WI38 (cell line): ENCODE measurements around the gene ZDHHC22.

Experiments
- H3K4me3 ChIP-seq: 2 replicates; pipeline ENCODE4 v1.5.1; 2011; ENCODE audit warnings: low read depth, mild to moderate bottlenecking, control low read depth, low read length
- TF ChIP-seq, protein P1 (sequence below): IDR thresholded peaks from 2 replicates; pipeline ENCODE4 v1.5.1; 2012; ENCODE audit warnings: low read depth, mild to moderate bottlenecking, control low read depth, low read length

Gene ZDHHC22

GRCh38 chr14:77157740-77158139, 16.1 kb upstream of the ZDHHC22 start:
- H3K4me3 ChIP-seq, result no peak overlapping the region
- TF ChIP-seq, protein P1, sequence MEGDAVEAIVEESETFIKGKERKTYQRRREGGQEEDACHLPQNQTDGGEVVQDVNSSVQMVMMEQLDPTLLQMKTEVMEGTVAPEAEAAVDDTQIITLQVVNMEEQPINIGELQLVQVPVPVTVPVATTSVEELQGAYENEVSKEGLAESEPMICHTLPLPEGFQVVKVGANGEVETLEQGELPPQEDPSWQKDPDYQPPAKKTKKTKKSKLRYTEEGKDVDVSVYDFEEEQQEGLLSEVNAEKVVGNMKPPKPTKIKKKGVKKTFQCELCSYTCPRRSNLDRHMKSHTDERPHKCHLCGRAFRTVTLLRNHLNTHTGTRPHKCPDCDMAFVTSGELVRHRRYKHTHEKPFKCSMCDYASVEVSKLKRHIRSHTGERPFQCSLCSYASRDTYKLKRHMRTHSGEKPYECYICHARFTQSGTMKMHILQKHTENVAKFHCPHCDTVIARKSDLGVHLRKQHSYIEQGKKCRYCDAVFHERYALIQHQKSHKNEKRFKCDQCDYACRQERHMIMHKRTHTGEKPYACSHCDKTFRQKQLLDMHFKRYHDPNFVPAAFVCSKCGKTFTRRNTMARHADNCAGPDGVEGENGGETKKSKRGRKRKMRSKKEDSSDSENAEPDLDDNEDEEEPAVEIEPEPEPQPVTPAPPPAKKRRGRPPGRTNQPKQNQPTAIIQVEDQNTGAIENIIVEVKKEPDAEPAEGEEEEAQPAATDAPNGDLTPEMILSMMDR, result no peak

GRCh38 chr14:77155083-77155482, 13.5 kb upstream of the ZDHHC22 start:
- TF ChIP-seq, protein P1, result no peak
- H3K4me3 ChIP-seq, result no peak overlapping the region

DNA sequence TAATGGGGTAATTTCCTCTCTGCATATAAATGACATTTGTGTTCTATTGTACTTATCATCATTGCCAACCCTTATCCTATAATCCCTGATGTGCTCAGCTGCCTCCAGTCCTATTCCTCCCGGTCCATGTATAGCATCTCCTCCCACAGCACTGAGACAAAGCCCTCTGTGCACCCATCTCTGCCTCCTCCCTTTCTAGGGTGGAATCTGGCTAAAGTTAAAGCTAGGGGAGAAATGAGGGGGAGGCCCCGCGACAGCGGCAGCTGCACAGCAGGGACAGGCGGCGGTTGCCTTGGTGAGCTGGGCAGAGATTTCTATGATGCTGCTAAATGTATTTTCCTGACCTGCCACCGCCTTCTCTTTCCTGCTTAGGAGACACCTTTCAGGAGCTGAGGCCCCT, 12.8 kb upstream of the ZDHHC22 start:
- no peak overlapping the region for H3K4me3 ChIP-seq
- TF ChIP-seq, protein P1, result no peak

GRCh38 chr14:77153802-77154201, 12.2 kb upstream of the ZDHHC22 start:
- H3K4me3 ChIP-seq, result no peak overlapping the region
- TF ChIP-seq, protein P1, result no peak

- H3K4me3 ChIP-seq, result no peak overlapping the region
- TF ChIP-seq, protein P1, result no peak
Measured at GRCh38 chr14:77151918-77152588, 10.5 kb upstream of the ZDHHC22 start.

DNA sequence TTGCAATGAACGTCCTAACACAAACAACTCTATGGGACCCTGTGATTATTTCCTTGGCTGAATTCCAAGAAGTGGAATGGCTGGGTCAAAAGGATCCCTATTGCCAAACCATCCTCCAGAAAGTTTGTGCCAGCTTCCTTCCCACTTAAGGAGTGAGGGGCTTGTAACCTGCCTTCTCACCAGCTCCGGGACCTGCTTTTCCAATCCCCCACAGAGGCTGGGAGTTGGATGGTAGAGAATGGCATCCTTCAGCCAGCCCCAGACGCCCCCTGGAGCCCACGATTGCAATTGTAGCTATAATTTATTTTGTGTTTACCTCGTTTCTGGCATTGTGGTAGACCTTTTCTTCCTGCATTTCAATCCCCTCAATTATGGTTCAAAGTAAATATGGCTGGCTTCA, 9.7 kb upstream of the ZDHHC22 start:
- H3K4me3 ChIP-seq, result no peak overlapping the region
- TF ChIP-seq, protein P1, result peak; percentile 53

DNA sequence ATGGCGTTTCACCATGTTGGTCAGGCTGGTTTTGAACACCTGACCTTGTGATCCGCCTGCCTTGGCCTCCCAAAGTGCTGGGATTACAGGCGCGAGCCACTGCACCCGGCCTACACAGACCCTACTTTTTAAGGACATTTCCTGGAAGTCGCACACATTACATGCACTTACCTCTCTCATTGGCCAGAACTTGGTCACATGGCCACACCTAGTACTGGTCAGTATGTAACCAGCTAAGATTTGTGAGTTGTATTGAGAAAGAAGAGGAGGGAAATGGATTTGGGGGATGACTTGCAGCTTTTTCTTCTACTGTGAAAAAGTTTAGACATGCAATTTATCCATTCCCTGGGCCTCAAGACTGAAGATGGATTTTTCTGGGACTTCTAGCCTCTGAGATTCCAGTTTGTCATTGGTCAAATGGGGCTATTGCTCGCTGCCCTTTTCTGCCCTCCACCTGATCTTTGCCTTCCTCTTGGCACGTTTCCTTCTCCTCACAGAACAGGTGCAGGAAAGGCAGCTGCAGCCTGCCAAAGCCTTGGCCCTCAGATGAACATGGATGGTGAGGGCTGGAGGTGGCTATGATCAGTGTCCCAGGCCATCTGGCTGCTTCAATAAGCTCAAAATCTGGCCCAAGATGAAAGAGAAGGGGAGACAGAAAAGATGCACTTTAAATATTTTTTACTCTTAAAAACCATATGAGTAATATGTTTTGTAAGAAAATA, 7.1 kb upstream of the ZDHHC22 start:
- H3K4me3 ChIP-seq, result no peak overlapping the region
- TF ChIP-seq, protein P1, result no peak
